NCI-H510A (cell line): ENCODE data around the gene FRMD3.
A peak's percentile ranks its signal among the peaks of the same experiment; 100 is the strongest.

Experiments
- DNase-seq: peaks from one replicate; lab custom pipeline; 2025; lab: John Stamatoyannopoulos, UW

Gene FRMD3

GRCh38 chr9:83538172-83538889 lies at the start of gene FRMD3:
FRMD3 (minus strand) TSS chr9:83538401; CDS start chr9:83538231, 170 bp downstream.
- peak; percentile 84 for DNase-seq

- DNase-seq, result no peak
Measured at GRCh38 chr9:83584995-83585394, 46.8 kb upstream of the FRMD3 start.

GRCh38 chr9:83583151-83584014 lies 45.2 kb upstream of the FRMD3 start:
- DNase-seq, result no peak

GRCh38 chr9:83582029-83582428 lies 43.8 kb upstream of the FRMD3 start:
- DNase-seq, result no peak

GRCh38 chr9:83574482-83574881 lies 36.3 kb upstream of the FRMD3 start:
- DNase-seq, result no peak

GRCh38 chr9:83572524-83572923 lies 34.3 kb upstream of the FRMD3 start:
- DNase-seq, result no peak

GRCh38 chr9:83570359-83570758 lies 32.2 kb upstream of the FRMD3 start:
- no peak for DNase-seq

- DNase-seq, result no peak
Measured at GRCh38 chr9:83569326-83569725, 31.1 kb upstream of the FRMD3 start.

- no peak for DNase-seq
Measured at GRCh38 chr9:83563360-83563759, 25.2 kb upstream of the FRMD3 start.

- DNase-seq, result no peak
Measured at GRCh38 chr9:83560169-83560826, 22.1 kb upstream of the FRMD3 start.

- no peak for DNase-seq
Measured at GRCh38 chr9:83557771-83558170, 19.6 kb upstream of the FRMD3 start.

GRCh38 chr9:83557317-83557716 lies 19.1 kb upstream of the FRMD3 start:
- DNase-seq, result no peak

GRCh38 chr9:83554278-83554677 lies 16.1 kb upstream of the FRMD3 start:
- DNase-seq, result no peak

- peak; percentile 46 for DNase-seq
Measured at GRCh38 chr9:83544002-83544698, 5.9 kb upstream of the FRMD3 start.

- no peak for DNase-seq
Measured at GRCh38 chr9:83538890-83539238, 663 bp upstream of the FRMD3 start.

GRCh38 chr9:83537331-83538171 lies 650 bp downstream of the FRMD3 start:
- no peak for DNase-seq

GRCh38 chr9:83536332-83536731 lies 1.9 kb downstream of the FRMD3 start:
- no peak for DNase-seq

GRCh38 chr9:83535736-83536135 lies 2.5 kb downstream of the FRMD3 start:
- DNase-seq, result no peak

- DNase-seq, result no peak
Measured at GRCh38 chr9:83533296-83533695, 4.9 kb downstream of the FRMD3 start.

- no peak for DNase-seq
Measured at GRCh38 chr9:83526901-83527300, 11.3 kb downstream of the FRMD3 start.

GRCh38 chr9:83526211-83526610 lies 12.0 kb downstream of the FRMD3 start:
- no peak for DNase-seq
